Mesenchymal stem cell (in vitro differentiated cells and primary cell): ENCODE results near the gene C15orf39.

ENCODE experiments used
- DNase-seq: peaks from one replicate; pipeline ENCODE4 v3.0.0-alpha.2; 2013
- H2AFZ ChIP-seq: one replicate; pipeline ENCODE4 v1.6.1; 2013; ENCODE audit warnings: low read depth, mild to moderate bottlenecking, control low read depth, inconsistent platforms, low read length, moderate library complexity
- H2AK5ac ChIP-seq: 2 replicates; pipeline ENCODE4 v1.6.1; 2013; ENCODE audit warnings: low read length, moderate library complexity, mild to moderate bottlenecking, inconsistent platforms; ENCODE audit not compliant: severe bottlenecking
- H2BK120ac ChIP-seq: one replicate; pipeline ENCODE4 v1.6.1; 2013; ENCODE audit warnings: low read depth, mild to moderate bottlenecking, inconsistent platforms, low read length, moderate library complexity
- H2BK12ac ChIP-seq, 2 experiments: one replicate each; pipeline ENCODE4 v1.6.1; 2013; ENCODE audit warnings: inconsistent platforms in 2 of 2, low read length in 2 of 2, mild to moderate bottlenecking in 2 of 2, moderate library complexity in 2 of 2, control low read depth in 1 of 2
- H2BK15ac ChIP-seq: one replicate; pipeline ENCODE4 v1.6.1; 2013; ENCODE audit warnings: mild to moderate bottlenecking, low read depth, inconsistent platforms; ENCODE audit not compliant: poor library complexity, severe bottlenecking
- H2BK5ac ChIP-seq: 2 replicates; pipeline ENCODE4 v1.6.1; 2013; ENCODE audit warnings: low read depth, mild to moderate bottlenecking, low read length, control low read depth, inconsistent platforms; ENCODE audit not compliant: poor library complexity, severe bottlenecking
- H3K14ac ChIP-seq, 2 experiments: one replicate each; pipeline ENCODE4 v1.6.1; 2013; ENCODE audit warnings: inconsistent platforms in 2 of 2, low read length in 2 of 2, control low read depth in 1 of 2, mild to moderate bottlenecking in 1 of 2, moderate library complexity in 1 of 2
- H3K18ac ChIP-seq, 2 experiments: one replicate each; pipeline ENCODE4 v1.6.1; 2013; ENCODE audit warnings: inconsistent platforms in 2 of 2, low read length in 2 of 2, control low read depth in 1 of 2, low read depth in 1 of 2, mild to moderate bottlenecking in 1 of 2
- H3K23ac ChIP-seq, 2 experiments: one replicate each; pipeline ENCODE4 v1.6.1; 2013; ENCODE audit warnings: inconsistent platforms in 2 of 2, low read length in 2 of 2, mild to moderate bottlenecking in 2 of 2, moderate library complexity in 2 of 2, control low read depth in 1 of 2
- H3K27ac ChIP-seq: 2 replicates; pipeline ENCODE4 v1.5.1; 2013; ENCODE audit warnings: mild to moderate bottlenecking, moderate library complexity, low read length, control low read depth, inconsistent platforms; ENCODE audit not compliant: poor library complexity, severe bottlenecking
- H3K27me3 ChIP-seq, 2 experiments: 2 replicates each; pipeline versions ENCODE4 v1.6.1 to v1.7.0; 2013; ENCODE audit warnings: low read length in 2 of 2, mild to moderate bottlenecking in 2 of 2, moderate library complexity in 2 of 2, control low read depth in 1 of 2, inconsistent platforms in 1 of 2; ENCODE audit not compliant: control insufficient read depth in 1 of 2, insufficient read depth in 1 of 2
- H3K36me3 ChIP-seq, 2 experiments: 2 replicates each; pipeline versions ENCODE4 v1.6.1 to v1.7.0; 2013; ENCODE audit warnings: low read length in 2 of 2, control low read depth in 1 of 2, inconsistent platforms in 1 of 2, low read depth in 1 of 2, mild to moderate bottlenecking in 1 of 2; ENCODE audit not compliant: insufficient read depth in 2 of 2, control insufficient read depth in 1 of 2
- H3K4ac ChIP-seq, 2 experiments: one replicate each; pipeline ENCODE4 v1.6.1; 2013; ENCODE audit warnings: inconsistent platforms in 2 of 2, low read length in 2 of 2, mild to moderate bottlenecking in 2 of 2, moderate library complexity in 2 of 2, control low read depth in 1 of 2, low read depth in 1 of 2
- H3K4me1 ChIP-seq: 2 replicates; pipeline ENCODE4 v1.6.1; 2013; ENCODE audit warnings: low read depth, low read length, control low read depth; ENCODE audit not compliant: control insufficient read depth, insufficient read depth
- H3K4me2 ChIP-seq: 2 replicates; pipeline ENCODE4 v1.6.1; 2013; ENCODE audit warnings: low read length, mild to moderate bottlenecking, inconsistent platforms; ENCODE audit not compliant: poor library complexity, severe bottlenecking
- H3K4me3 ChIP-seq, 2 experiments: 2 replicates each; pipeline versions ENCODE4 v1.5.1 to v1.7.0; 2013; ENCODE audit warnings: low read length in 2 of 2, mild to moderate bottlenecking in 2 of 2, control low read depth in 1 of 2, low read depth in 1 of 2; ENCODE audit not compliant: insufficient read depth in 1 of 2
- H3K79me1 ChIP-seq: replicated peaks from 2 replicates; pipeline ENCODE4 v1.6.1; 2013; ENCODE audit warnings: mild to moderate bottlenecking, control low read depth, low read length, inconsistent platforms; ENCODE audit not compliant: poor library complexity, severe bottlenecking
- H3K9ac ChIP-seq: 2 replicates; pipeline ENCODE4 v1.7.0; 2013; ENCODE audit warnings: mild to moderate bottlenecking, low read length, moderate library complexity
- H3K9me3 ChIP-seq: 2 replicates; pipeline ENCODE4 v1.7.0; 2013; ENCODE audit warnings: mild to moderate bottlenecking, low read length; ENCODE audit not compliant: control insufficient read depth
- H4K8ac ChIP-seq: one replicate; pipeline ENCODE4 v1.6.1; 2013; ENCODE audit warnings: inconsistent platforms, mild to moderate bottlenecking, low read length, moderate library complexity
- H4K91ac ChIP-seq: one replicate; pipeline ENCODE4 v1.6.1; 2013; ENCODE audit warnings: mild to moderate bottlenecking, low read length, inconsistent platforms
- WGBS: methylation state at CpG from one replicate; pipeline ENCODE4 v1.1.7; 2013; ENCODE audit warnings: mixed read lengths; 5-methylcytosine and 5-hydroxymethylcytosine counted together

Gene C15orf39

GRCh38 chr15:75198560-75199356 lies 2.9 kb upstream of the C15orf39 start:
- H3K79me1 ChIP-seq, result no peaks in the 10 kb centered on the region
- no peak overlapping the region for H3K27ac ChIP-seq
- H4K8ac ChIP-seq, result no peak overlapping the region
- H3K4me1 ChIP-seq, result peaks cover 35% of the 10 kb centered on the region
- H2BK120ac ChIP-seq, result no peak overlapping the region
- no peak overlapping the region for H3K18ac ChIP-seq
- no peak overlapping the region for H3K4ac ChIP-seq
- no peaks in the 10 kb centered on the region for H3K36me3 ChIP-seq
- H3K9me3 ChIP-seq, result no peaks in the 10 kb centered on the region
- no peak overlapping the region for H2BK5ac ChIP-seq
- H3K14ac ChIP-seq, result no peak overlapping the region
- DNase-seq, result peak; percentile 55
- H3K4me2 ChIP-seq, result no peak overlapping the region
- H2AK5ac ChIP-seq, result no peak overlapping the region
- 79% methylated on average over 3 of the region's 3 CpGs for WGBS
- no peak overlapping the region for H2BK15ac ChIP-seq
- no peak overlapping the region for H2AFZ ChIP-seq
- peak overlapping the region in 1 of 2 experiments; percentile 24 for H2BK12ac ChIP-seq
- peaks cover 19 to 60% of the 10 kb centered on the region in 2 experiments for H3K27me3 ChIP-seq
- H3K23ac ChIP-seq, result no peak overlapping the region
- H4K91ac ChIP-seq, result no peak overlapping the region
- no peak overlapping the region for H3K9ac ChIP-seq
- no peak overlapping the region for H3K4me3 ChIP-seq

- no peak overlapping the region for H3K4me3 ChIP-seq
- no peak overlapping the region for H4K8ac ChIP-seq
- no peaks in the 10 kb centered on the region for H3K79me1 ChIP-seq
- no peak overlapping the region for H3K27ac ChIP-seq
- peaks cover 16 to 53% of the 10 kb centered on the region in 2 experiments for H3K27me3 ChIP-seq
- no peak overlapping the region for H2BK5ac ChIP-seq
- no peak overlapping the region for H2BK120ac ChIP-seq
- no peak overlapping the region for H2AFZ ChIP-seq
- no peak for DNase-seq
- no peak overlapping the region for H3K18ac ChIP-seq
- 74% methylated on average over 2 of the region's 2 CpGs for WGBS
- no peak overlapping the region for H2BK12ac ChIP-seq
- H3K9ac ChIP-seq, result no peak overlapping the region
- no peak overlapping the region for H3K4ac ChIP-seq
- no peak overlapping the region for H4K91ac ChIP-seq
- H2BK15ac ChIP-seq, result no peak overlapping the region
- H3K14ac ChIP-seq, result no peak overlapping the region
- H3K4me1 ChIP-seq, result peaks cover 35% of the 10 kb centered on the region
- H3K4me2 ChIP-seq, result no peak overlapping the region
- no peak overlapping the region for H3K23ac ChIP-seq
- no peaks in the 10 kb centered on the region for H3K9me3 ChIP-seq
- no peak overlapping the region for H2AK5ac ChIP-seq
- no peaks in the 10 kb centered on the region for H3K36me3 ChIP-seq
Measured at GRCh38 chr15:75199357-75199940, 2.2 kb upstream of the C15orf39 start.

GRCh38 chr15:75200391-75200764 lies 1.3 kb upstream of the C15orf39 start:
- Histone ChIP-seq H3K9ac (no peak overlapping the region), H3K14ac (no peak overlapping the region), H3K36me3 (no peaks in the 10 kb centered on the region), H3K4ac (no peak overlapping the region), H3K9me3 (no peaks in the 10 kb centered on the region), H4K91ac (no peak overlapping the region), H4K8ac (no peak overlapping the region), H2AK5ac (no peak overlapping the region), H3K4me1 (peaks cover 32% of the 10 kb centered on the region), H2AFZ (no peak overlapping the region), H2BK5ac (no peak overlapping the region), H2BK12ac (peak overlapping the region in 1 of 2 experiments; percentile 32), H3K27me3 (peaks cover 16 to 45% of the 10 kb centered on the region in 2 experiments), H2BK120ac (no peak overlapping the region), H3K79me1 (peaks cover 2% of the 10 kb centered on the region), H3K4me3 (no peak overlapping the region), H3K27ac (no peak overlapping the region), H3K4me2 (no peak overlapping the region), H3K18ac (no peak overlapping the region), H2BK15ac (no peak overlapping the region), H3K23ac (no peak overlapping the region)
- no peak for DNase-seq
- 39% methylated on average over 10 of the region's 11 CpGs for WGBS

GRCh38 chr15:75200765-75201615 lies 692 bp upstream of the C15orf39 start:
- H3K14ac ChIP-seq, result no peak overlapping the region
- peaks cover 2% of the 10 kb centered on the region in 2 experiments for H3K36me3 ChIP-seq
- H3K4ac ChIP-seq, result no peak overlapping the region
- 18% methylated on average over 20 of the region's 21 CpGs for WGBS
- no peak overlapping the region for H4K91ac ChIP-seq
- H3K18ac ChIP-seq, result peak overlapping the region; percentile 34 to 59
- H3K4me3 ChIP-seq, result peak overlapping the region; percentile 76 to 91
- peak overlapping the region; percentile 64 for H3K4me2 ChIP-seq
- H3K23ac ChIP-seq, result no peak overlapping the region
- peak overlapping the region in 1 of 2 experiments; percentile 79 for H2BK12ac ChIP-seq
- peaks cover 16 to 39% of the 10 kb centered on the region in 2 experiments for H3K27me3 ChIP-seq
- peak; percentile 40 for DNase-seq
- peak overlapping the region; percentile 3 for H2AFZ ChIP-seq
- H2AK5ac ChIP-seq, result no peak overlapping the region
- peak overlapping the region; percentile 84 for H3K9ac ChIP-seq
- peaks cover 26% of the 10 kb centered on the region for H3K4me1 ChIP-seq
- H3K9me3 ChIP-seq, result no peaks in the 10 kb centered on the region
- H2BK120ac ChIP-seq, result no peak overlapping the region
- no peak overlapping the region for H2BK5ac ChIP-seq
- H3K79me1 ChIP-seq, result peaks cover 2% of the 10 kb centered on the region
- H2BK15ac ChIP-seq, result no peak overlapping the region
- no peak overlapping the region for H4K8ac ChIP-seq
- no peak overlapping the region for H3K27ac ChIP-seq
